ENCODE measurements around the gene NEU1. TPM values are rescaled to one million over a fixed set of nuclear protein-coding genes. Genes with fewer than 3 reads are reported as not detected.

Gene NEU1
- total RNA-seq, 1 donor from 2014 or later: 47.9 TPM

- DNase-seq (ENCODE audit: low spot score): no peak
Observed at GRCh38 chr6:31896493-31896855, 33.9 kb upstream of the NEU1 start.

DNA sequence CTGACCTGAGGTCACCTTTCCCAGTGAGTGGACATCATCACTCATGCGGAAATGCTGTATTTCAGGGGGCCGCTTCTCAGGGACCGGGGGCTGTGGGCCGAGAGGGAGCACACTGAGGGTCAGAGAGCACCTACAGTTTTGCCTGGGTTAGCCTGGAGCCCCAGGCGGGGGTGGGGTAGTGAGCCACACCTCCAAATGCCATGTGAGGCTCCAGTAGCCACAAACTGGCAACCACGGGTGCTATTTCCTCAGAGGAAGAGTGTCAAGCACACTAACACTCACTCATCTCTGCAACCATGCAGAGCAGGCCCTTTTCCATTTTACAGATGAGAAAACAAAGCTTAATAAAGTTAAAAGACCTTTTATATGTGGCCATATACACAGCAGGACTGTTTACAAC, 30.2 kb upstream of the NEU1 start:
- DNase-seq (ENCODE audit: low spot score): no peak

DNA sequence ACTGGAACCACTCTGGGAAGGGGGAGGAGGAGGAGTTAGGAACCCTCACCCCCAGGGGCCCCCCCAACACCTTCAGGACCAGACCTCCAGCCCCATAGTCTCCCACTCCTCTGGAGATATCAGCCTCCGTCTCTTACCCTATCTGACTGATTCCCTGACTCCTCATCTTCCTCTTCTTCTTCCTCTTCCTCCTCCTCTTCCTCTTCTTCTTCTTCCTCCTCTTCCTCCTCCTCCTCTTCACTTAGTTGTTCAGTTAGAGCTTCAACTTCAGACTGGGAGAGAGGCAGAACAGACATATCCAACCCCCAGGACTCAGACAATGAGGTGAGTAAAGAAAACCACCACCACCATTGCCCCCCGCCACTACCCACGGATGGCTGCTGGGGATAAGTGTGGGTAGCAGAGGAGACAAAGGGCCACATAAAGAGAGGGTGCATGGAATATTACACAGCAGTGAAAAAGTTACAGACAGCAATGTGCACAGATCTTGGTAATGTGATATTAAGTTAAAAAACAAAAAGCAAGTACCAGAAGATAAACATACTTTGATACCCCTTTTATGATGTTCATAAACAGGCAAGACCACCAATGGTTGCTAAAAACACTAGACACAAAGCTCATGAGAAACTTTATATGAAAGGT, 26.8 kb upstream of the NEU1 start:
- DNase-seq (ENCODE audit: low spot score): no peak

- DNase-seq (ENCODE audit: low spot score): no peak
Observed at GRCh38 chr6:31888276-31889258, 25.9 kb upstream of the NEU1 start.

- DNase-seq (ENCODE audit: low spot score): no peak
Observed at GRCh38 chr6:31887173-31888007, 24.8 kb upstream of the NEU1 start.

DNA sequence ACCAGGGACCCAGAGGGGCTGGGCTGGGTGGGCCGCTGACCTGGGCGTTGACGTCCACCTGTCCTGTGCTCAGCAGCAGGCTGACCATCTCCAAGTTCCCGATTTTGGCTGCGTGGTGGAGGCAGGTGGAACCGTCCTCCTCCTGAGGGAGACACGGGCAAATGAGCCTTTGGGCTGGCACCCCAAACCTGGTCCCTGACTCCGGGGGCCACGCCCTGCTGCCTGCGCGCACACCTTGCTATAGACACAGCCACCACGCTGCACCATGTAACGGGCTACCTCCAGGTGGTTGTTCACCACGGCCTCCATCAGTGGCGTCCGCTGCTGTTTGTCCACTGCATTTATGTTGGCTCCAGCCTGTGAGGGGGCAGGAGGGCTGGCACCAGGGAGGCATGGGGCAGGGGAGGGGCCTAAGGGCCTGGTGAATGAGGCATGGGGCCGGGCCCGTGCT, 23.9 kb upstream of the NEU1 start:
- DNase-seq (ENCODE audit: low spot score): no peak

- DNase-seq (ENCODE audit: low spot score): no peak
Observed at GRCh38 chr6:31884528-31885035, 22.0 kb upstream of the NEU1 start.

DNA sequence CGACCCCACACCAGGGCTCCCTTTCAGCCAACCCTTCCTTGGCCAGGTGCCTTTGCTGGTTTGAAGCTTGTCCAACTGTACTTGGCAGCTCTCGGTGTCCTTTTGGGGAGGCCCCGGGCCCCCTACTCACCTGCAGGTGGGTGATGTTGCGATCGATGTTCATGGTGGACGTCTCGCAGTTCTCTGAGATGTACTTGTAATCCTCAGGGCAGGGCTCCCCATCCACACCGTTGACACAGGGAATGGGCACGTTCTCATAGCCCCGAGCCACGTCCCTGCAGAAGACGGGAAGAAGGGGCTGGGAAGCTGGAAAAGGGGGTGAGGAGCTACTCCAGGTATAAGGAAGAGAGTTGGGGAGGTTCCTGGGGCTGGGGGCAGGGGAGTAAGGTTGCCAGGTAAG, 21.1 kb upstream of the NEU1 start:
- DNase-seq (ENCODE audit: low spot score): no peak

- DNase-seq (ENCODE audit: low spot score): no peak
Observed at GRCh38 chr6:31882344-31882743, 19.7 kb upstream of the NEU1 start.

GRCh38 chr6:31881136-31881859, 18.7 kb upstream of the NEU1 start:
- no peak for DNase-seq (ENCODE audit: low spot score)

DNA sequence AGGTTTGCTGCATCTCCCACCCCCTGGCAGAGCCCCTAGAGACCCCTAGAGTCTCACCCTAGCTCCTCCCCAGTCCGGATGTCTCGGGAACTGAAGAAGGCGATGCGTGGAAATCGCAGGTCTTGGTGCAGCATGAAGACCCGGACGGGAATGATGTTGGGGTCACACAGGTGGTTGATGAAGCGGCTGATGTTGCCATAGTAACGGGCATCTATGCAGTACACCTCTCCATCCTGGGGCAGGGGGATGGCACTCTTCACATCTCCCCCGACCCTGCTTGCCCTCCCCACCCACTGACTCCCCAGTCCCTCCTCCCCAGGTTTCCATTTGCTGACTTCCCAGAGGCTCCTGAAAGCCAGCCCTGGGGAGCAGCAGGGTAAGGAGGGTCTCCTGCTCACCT, 18.0 kb upstream of the NEU1 start:
- DNase-seq (ENCODE audit: low spot score): no peak

GRCh38 chr6:31879901-31880300, 17.3 kb upstream of the NEU1 start:
- DNase-seq (ENCODE audit: low spot score): no peak

DNA sequence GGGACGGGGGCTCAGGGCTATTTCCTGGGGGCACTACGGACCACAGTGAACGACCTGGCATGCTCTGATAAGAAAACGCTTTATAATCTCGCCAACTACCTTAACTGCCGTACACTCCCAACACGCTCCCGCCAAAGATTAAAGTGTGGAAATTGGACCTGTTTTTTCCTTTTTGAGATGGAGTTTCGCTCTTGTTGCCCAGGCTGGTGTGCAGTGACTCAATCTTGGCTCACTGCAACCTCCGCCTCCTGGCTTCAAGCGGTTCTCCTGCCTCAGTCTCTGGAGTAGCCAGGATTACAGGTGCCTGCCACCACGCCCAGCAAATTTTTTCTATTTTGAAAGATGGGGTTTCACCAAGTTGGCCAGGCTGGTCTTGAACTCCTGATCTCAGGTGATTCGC, 16.5 kb upstream of the NEU1 start:
- no peak for DNase-seq (ENCODE audit: low spot score)

GRCh38 chr6:31878726-31879125, 16.1 kb upstream of the NEU1 start, which contains the start of gene SLC44A4:
Gene SLC44A4, minus strand, starts transcription at chr6:31878997. Its CDS starts 17 bp downstream, at chr6:31878980.
- no peak for DNase-seq (ENCODE audit: low spot score)

DNA sequence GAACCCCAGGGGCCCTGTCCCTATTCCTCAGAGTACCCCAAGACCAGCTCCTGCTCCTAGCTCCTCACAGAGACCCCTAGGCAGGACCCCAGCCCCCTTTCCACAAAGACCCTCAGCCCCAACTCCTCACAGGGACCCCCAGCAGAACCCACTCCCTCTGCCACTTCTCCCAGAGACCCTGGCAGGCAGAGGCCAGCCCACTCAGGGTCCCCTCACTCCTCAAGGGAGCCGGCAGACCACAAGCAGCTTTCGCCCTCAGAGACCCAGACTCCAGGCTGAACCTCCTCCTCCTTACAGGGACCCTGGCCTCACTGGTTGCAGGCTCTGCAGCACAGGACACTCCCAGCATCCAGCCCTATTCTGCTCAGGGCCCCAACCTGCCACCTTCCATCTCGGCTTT, 15.6 kb upstream of the NEU1 start:
- no peak for DNase-seq (ENCODE audit: low spot score)

GRCh38 chr6:31877651-31878161, 15.1 kb upstream of the NEU1 start:
- no peak for DNase-seq (ENCODE audit: low spot score)

GRCh38 chr6:31877125-31877650, 14.6 kb upstream of the NEU1 start:
- DNase-seq (ENCODE audit: low spot score): no peak

- no peak for DNase-seq (ENCODE audit: low spot score)
Observed at GRCh38 chr6:31876357-31876756, 13.7 kb upstream of the NEU1 start.

DNA sequence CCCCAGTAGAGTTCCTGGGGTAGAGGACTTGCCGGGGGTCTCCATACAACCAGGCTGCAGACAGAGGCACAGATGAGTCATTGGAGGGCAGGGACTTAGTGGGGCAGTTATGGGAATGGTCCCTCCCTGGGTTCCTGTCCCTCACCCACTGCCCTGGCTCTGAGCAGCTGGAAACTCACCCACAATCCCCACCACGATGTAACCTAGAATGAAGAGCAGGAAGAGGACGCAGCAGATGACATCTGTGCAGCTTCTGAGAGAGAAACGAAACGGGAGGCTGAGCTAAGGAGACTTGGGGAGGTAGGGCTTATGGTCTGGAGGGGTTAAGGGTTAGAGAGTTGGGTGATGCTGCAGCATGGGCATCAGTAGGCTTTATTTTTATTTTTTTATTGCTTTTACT, 13.3 kb upstream of the NEU1 start:
- no peak for DNase-seq (ENCODE audit: low spot score)

GRCh38 chr6:31874836-31875572, 12.4 kb upstream of the NEU1 start:
- DNase-seq (ENCODE audit: low spot score): no peak

Measured in umbilical cord (tissue), 2 donors.